C1 segment of cervical spinal cord (tissue), 14 donors: Measurements from ENCODE around the gene COPB2.

Experiments
- DNase-seq, 14 donors: peaks; one replicate each; lab custom pipeline; 2025; lab: John Stamatoyannopoulos, UW

Gene COPB2

GRCh38 chr3:139307601-139308555, 81.6 kb downstream of the COPB2 start:
- DNase-seq, result no peak
